Endothelial cell of umbilical vein (primary cell): Measurements from ENCODE around the gene CFAP43. TPM values are rescaled to one million over a fixed set of nuclear protein-coding genes. Genes with fewer than 3 reads are reported as not detected.

ENCODE experiments used
- BruUV-seq: library from RNA; stranded (reverse); fragments of 400-500 nt; replicated peaks from 2 replicates; lab custom pipeline; 2021; lab: Mats Ljungman, UMichigan
- CTCF ChIA-PET: fragments of 300-600, 350-600 bp; sonication (Branson Sonifier 250); formaldehyde crosslinking; loops from one replicate; lab custom pipeline; 2021; ENCODE audit warnings: antibody characterized with exemption, inconsistent platforms; lab: Charles Lee
- POLR2A ChIA-PET: fragments of 300-600, 350-600 bp; sonication (Branson Sonifier 250); formaldehyde crosslinking; loops from one replicate; lab custom pipeline; 2021; ENCODE audit warnings: antibody characterized with exemption, inconsistent platforms; lab: Charles Lee
- DNase-seq: peaks from one replicate; pipeline ENCODE4 v3.0.0-alpha.2; 2011; ENCODE audit warnings: low read depth, low spot score
- FAIRE-seq: peaks from 2 replicates; lab custom pipeline; 2011; peaks lifted over from hg19 to GRCh38; lab: Jason Lieb, UNC
- H2AFZ ChIP-seq: 2 replicates; pipeline ENCODE4 v1.6.0; 2012; ENCODE audit warnings: low read depth, low read length, control low read depth, inconsistent platforms
- H3K27ac ChIP-seq: 2 replicates; pipeline ENCODE4 v1.5.1; 2011; ENCODE audit warnings: low read depth, mild to moderate bottlenecking, control low read depth, low read length, moderate library complexity; ENCODE audit not compliant: insufficient read depth
- H3K27me3 ChIP-seq, 2 experiments: 2 replicates each; pipeline versions ENCODE4 v1.6.0 to v1.6.1; 2011; ENCODE audit warnings: low read length in 2 of 2, mixed read lengths in 1 of 2; ENCODE audit not compliant: control insufficient read depth in 2 of 2, insufficient read depth in 2 of 2
- H3K36me3 ChIP-seq, 2 experiments: 2 replicates in 1 of 2; 3 replicates in 1 of 2; pipeline ENCODE4 v1.5.1; 2011; ENCODE audit warnings: low read length in 2 of 2, mild to moderate bottlenecking in 1 of 2, moderate library complexity in 1 of 2; ENCODE audit not compliant: control insufficient read depth in 2 of 2, insufficient read depth in 2 of 2; ENCODE audit errors: extremely low read depth in 1 of 2
- H3K4me1 ChIP-seq: 3 replicates; pipeline ENCODE4 v1.5.1; 2011; ENCODE audit warnings: mild to moderate bottlenecking, low read length; ENCODE audit not compliant: control insufficient read depth, insufficient read depth; ENCODE audit errors: extremely low read depth
- H3K4me2 ChIP-seq: 2 replicates; pipeline ENCODE4 v1.6.1; 2011; ENCODE audit warnings: low read length, control low read depth, mixed read lengths; ENCODE audit not compliant: insufficient read depth
- H3K4me3 ChIP-seq, 3 experiments: fragments of 200-600 bp in 1 of 3; sonication (generic), shearing (Covaris generic) in 1 of 3; replicated peaks in 1 of 3; 2 replicates each; pipeline ENCODE4 v1.5.1; 2011 to 2016; ENCODE audit warnings: control low read depth in 3 of 3, low read length in 3 of 3, mild to moderate bottlenecking in 2 of 3, inconsistent platforms in 1 of 3, low read depth in 1 of 3, moderate library complexity in 1 of 3; ENCODE audit not compliant: insufficient read depth in 1 of 3
- H3K79me2 ChIP-seq: 2 replicates; pipeline ENCODE4 v1.6.0; 2012; ENCODE audit warnings: low read length, inconsistent platforms; ENCODE audit not compliant: control insufficient read depth, insufficient read depth
- H3K9ac ChIP-seq: replicated peaks from 2 replicates; pipeline ENCODE3; 2011; ENCODE audit warnings: low read length, control low read depth; ENCODE audit not compliant: insufficient read depth; ENCODE audit errors: extremely low read depth
- H3K9me1 ChIP-seq: replicated peaks from 3 replicates; pipeline ENCODE4 v1.6.0; 2011; ENCODE audit warnings: mild to moderate bottlenecking, low read length; ENCODE audit not compliant: control insufficient read depth, insufficient read depth; ENCODE audit errors: extremely low read depth
- H3K9me3 ChIP-seq: replicated peaks from 2 replicates; pipeline ENCODE4 v1.5.1; 2012; ENCODE audit warnings: low read length, inconsistent platforms; ENCODE audit not compliant: control insufficient read depth, insufficient read depth
- H4K20me1 ChIP-seq: replicated peaks from 2 replicates; pipeline ENCODE3; 2011; ENCODE audit warnings: mild to moderate bottlenecking, low read length; ENCODE audit not compliant: control insufficient read depth, insufficient read depth; ENCODE audit errors: extremely low read depth
- EZH2 ChIP-seq: IDR thresholded peaks from 2 replicates; pipeline ENCODE4 v1.6.1; 2012; ENCODE audit warnings: borderline replicate concordance, low read depth, mild to moderate bottlenecking, moderate library complexity, low read length, inconsistent platforms; ENCODE audit not compliant: severe bottlenecking
- FOS ChIP-seq: IDR thresholded peaks from 2 replicates; pipeline ENCODE4 v1.6.1; 2011; ENCODE audit warnings: mild to moderate bottlenecking, low read length, moderate library complexity, borderline replicate concordance; ENCODE audit not compliant: insufficient read depth
- GATA2 ChIP-seq: IDR thresholded peaks from 2 replicates; pipeline ENCODE4 v1.7.0; 2011; ENCODE audit warnings: low read depth, mild to moderate bottlenecking, moderate library complexity, mixed read lengths, low read length; ENCODE audit not compliant: insufficient read length, insufficient read depth
- JUN ChIP-seq: IDR thresholded peaks from 2 replicates; pipeline ENCODE4 v1.6.1; 2011; ENCODE audit warnings: borderline replicate concordance, low read depth; ENCODE audit not compliant: insufficient read length, insufficient read depth
- MYC ChIP-seq: IDR thresholded peaks from one replicate; pipeline ENCODE4 v1.6.1; 2011; ENCODE audit warnings: mild to moderate bottlenecking, low read depth, low read length
- POLR2A ChIP-seq: IDR thresholded peaks from 2 replicates; pipeline ENCODE4 v1.6.1; 2012; ENCODE audit warnings: low read depth, mild to moderate bottlenecking, control low read depth, low read length
- POLR2AphosphoS5 ChIP-seq: IDR thresholded peaks from 2 replicates; pipeline ENCODE4 v1.6.1; 2012; ENCODE audit warnings: low read depth, mild to moderate bottlenecking, control low read depth, low read length, moderate library complexity; ENCODE audit not compliant: insufficient read depth
- dilution Hi-C: fragments of 300-500 bp; cut with MboI; formaldehyde crosslinking; loops from one replicate; pipeline ENCODE4 v1.15.0; 2019; ENCODE audit warnings: low sequenced_read_pairs; ENCODE audit not compliant: extremely low pct_ligation_motif_present
- intact Hi-C: fragments of 100-400 bp; cut with micrococcal nuclease; formaldehyde crosslinking; loops from one replicate; pipeline ENCODE4 v1.10.0; 2022
- polyA plus RNA-seq, 4 experiments: library from polyadenylated mRNA; depleted of rRNA in 3 of 4; stranded (reverse) in 3 of 4; unstranded in 1 of 4; fragments of >200 nt; gene quantifications; 2 replicates each; pipeline versions ENCODE4 v1.2.1 to v1.2.3, GENCODE V29; 2011 to 2012; ENCODE audit warnings: missing spikeins in 1 of 4
- total RNA-seq: library from RNA; stranded (reverse); gene quantifications from 2 replicates; pipeline ENCODE4 v1.2.3, GENCODE V29; 2021
- TF ChIP-seq, protein P1 (sequence below): IDR thresholded peaks from 2 replicates; pipeline ENCODE4 v1.6.1; 2011; ENCODE audit not compliant: insufficient read depth, insufficient read length
- TF ChIP-seq, protein P2 (sequence below), 2 donors: IDR thresholded peaks; 1 replicate in 1 of 2; 2 replicates in 1 of 2; pipeline ENCODE4 v1.5.1; 2011; ENCODE audit warnings: low read length in 2 of 2, mild to moderate bottlenecking in 2 of 2, moderate library complexity in 2 of 2, control low read depth in 1 of 2, inconsistent platforms in 1 of 2, low read depth in 1 of 2; ENCODE audit not compliant: insufficient read depth in 1 of 2; ENCODE audit errors: extremely low read depth in 1 of 2

CFAP43 gene
- total and polyA plus RNA-seq, 2 donors (not counting 3 experiments of a cell fraction or from before 2014, with no cell fraction given) = 0.04 TPM; not detected in 1

DNA sequence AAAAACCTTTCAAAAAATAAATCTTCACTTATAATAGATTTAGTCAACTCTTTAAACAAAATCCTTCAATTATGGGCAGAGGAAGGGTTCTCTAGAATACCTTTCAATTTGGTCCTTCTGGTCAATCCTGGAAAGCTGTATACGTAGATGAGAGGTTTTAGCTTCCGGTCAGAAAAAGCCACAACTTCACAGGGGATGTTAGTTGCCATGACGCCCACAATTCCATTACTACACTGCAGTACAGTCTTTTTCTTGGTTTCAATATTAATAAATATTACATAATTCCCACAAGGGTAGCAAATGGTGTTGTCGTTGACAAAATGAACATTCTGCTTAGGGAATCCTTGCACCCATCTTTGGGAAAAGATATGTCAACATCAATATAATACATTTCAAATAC is 1.7 kb downstream of the CFAP43 start:
- Histone ChIP-seq H3K9ac (no peak overlapping the region), H2AFZ (no peak overlapping the region), H3K79me2 (no peaks in the 10 kb centered on the region), H3K9me1 (no peaks in the 10 kb centered on the region), H3K4me2 (no peak overlapping the region), H3K27ac (no peak overlapping the region), H3K4me3 (no peak overlapping the region), H4K20me1 (no peaks in the 10 kb centered on the region), H3K4me1 (peaks cover 6% of the 10 kb centered on the region), H3K27me3 (peaks cover 2 to 19% of the 10 kb centered on the region in 2 experiments), H3K9me3 (no peaks in the 10 kb centered on the region), H3K36me3 (no peaks in the 10 kb centered on the region)
- no peak for TF ChIP-seq EZH2
- TF ChIP-seq GATA2 = no peak
- no peak for TF ChIP-seq POLR2A
- TF ChIP-seq POLR2AphosphoS5 = no peak
- TF ChIP-seq, protein P1, sequence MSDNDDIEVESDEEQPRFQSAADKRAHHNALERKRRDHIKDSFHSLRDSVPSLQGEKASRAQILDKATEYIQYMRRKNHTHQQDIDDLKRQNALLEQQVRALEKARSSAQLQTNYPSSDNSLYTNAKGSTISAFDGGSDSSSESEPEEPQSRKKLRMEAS = no peak
- no peak for TF ChIP-seq JUN
- TF ChIP-seq, protein P2, sequence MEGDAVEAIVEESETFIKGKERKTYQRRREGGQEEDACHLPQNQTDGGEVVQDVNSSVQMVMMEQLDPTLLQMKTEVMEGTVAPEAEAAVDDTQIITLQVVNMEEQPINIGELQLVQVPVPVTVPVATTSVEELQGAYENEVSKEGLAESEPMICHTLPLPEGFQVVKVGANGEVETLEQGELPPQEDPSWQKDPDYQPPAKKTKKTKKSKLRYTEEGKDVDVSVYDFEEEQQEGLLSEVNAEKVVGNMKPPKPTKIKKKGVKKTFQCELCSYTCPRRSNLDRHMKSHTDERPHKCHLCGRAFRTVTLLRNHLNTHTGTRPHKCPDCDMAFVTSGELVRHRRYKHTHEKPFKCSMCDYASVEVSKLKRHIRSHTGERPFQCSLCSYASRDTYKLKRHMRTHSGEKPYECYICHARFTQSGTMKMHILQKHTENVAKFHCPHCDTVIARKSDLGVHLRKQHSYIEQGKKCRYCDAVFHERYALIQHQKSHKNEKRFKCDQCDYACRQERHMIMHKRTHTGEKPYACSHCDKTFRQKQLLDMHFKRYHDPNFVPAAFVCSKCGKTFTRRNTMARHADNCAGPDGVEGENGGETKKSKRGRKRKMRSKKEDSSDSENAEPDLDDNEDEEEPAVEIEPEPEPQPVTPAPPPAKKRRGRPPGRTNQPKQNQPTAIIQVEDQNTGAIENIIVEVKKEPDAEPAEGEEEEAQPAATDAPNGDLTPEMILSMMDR (IDR thresholded peaks at IDR 0.05; ENCODE audit: extremely low read depth in 1 of 2, insufficient read depth in 1 of 2, low read depth in 1 of 2, low read length in 2 of 2) = no peak
- no peak for TF ChIP-seq FOS
- no peak for TF ChIP-seq MYC
- intact Hi-C loops (no loop called here), dilution Hi-C loops (no loop called here)
- FAIRE-seq = no peak
- no peak for DNase-seq
- ChIA-PET POLR2A (no interaction called here), CTCF (no interaction called here)
- BruUV-seq = no TSS peak
